ENCODE measurements around the gene JAG1.

- TF ChIP-seq CREM (CRISPR knock-in tag; IDR thresholded peaks at IDR 0.05) (no peak), CTCF (IDR thresholded peaks at IDR 0.05) (no peak), PRRX2 (CRISPR knock-in tag; IDR thresholded peaks at IDR 0.05) (no peak), FOXJ3 (CRISPR knock-in tag; IDR thresholded peaks at IDR 0.05; ENCODE audit: borderline replicate concordance) (no peak), SMAD3 (CRISPR knock-in tag; IDR thresholded peaks at IDR 0.05; ENCODE audit: borderline replicate concordance) (no peak), FOXK1 (CRISPR knock-in tag; IDR thresholded peaks at IDR 0.05) (no peak), ZNF512 (CRISPR knock-in tag; IDR thresholded peaks at IDR 0.05; ENCODE audit: borderline replicate concordance) (no peak), NR3C1 (CRISPR knock-in tag; conservative IDR thresholded peaks at IDR 0.05; ENCODE audit: low read depth) (no peak), HMGXB4 (CRISPR knock-in tag; IDR thresholded peaks at IDR 0.05) (no peak), ZNF263 (CRISPR knock-in tag; IDR thresholded peaks at IDR 0.05; ENCODE audit: low read depth) (no peak)
These were observed 7.3 kb downstream of the JAG1 start for GRCh38 chr20:10666221-10667076.
